Measurements from ENCODE around the gene TSPAN11. TPM values are rescaled to one million over a fixed set of nuclear protein-coding genes. Genes with fewer than 3 reads are reported as not detected.

TSPAN11 gene
- total and polyA plus RNA-seq, 2 of the 4 experiments (the other 2 are of a cell fraction), result 0.18 to 0.26 TPM

DNA sequence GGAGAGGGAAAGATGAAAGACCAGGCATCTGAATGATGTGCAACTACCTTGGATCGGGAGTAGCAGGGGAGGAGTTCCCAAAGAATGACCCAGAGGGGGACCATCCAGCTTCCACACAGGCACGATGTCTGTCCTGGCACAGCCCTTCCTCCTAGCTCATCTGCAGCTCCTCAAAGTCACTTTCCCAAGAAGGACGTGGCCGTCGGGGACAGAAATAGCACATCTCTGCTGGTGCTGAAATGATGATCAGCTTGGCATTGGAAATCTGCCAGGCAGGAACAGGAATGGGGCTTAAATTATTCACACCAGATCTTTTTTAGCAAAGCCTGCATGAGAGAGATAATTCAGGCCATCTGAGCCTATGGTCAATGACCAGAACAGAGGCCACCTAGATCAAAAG lies 41.7 kb downstream of the TSPAN11 start:
- H3K27ac ChIP-seq (ENCODE audit: insufficient read depth, low read length), result no peak overlapping the region
- ChIA-PET CTCF (interaction anchor here (0.6 kb wide), 1 partner anchor 106 kb away, joined by 3 read pairs; no protein-coding TSS in a partner anchor), POLR2A (ENCODE audit: unreplicated experiment) (no interaction called here)
- no peaks in the 10 kb centered on the region for H4K20me1 ChIP-seq (ENCODE audit: insufficient read depth, low read length)
- WGBS, 2 experiments (ENCODE audit: extremely low coverage in 2 of 2, insufficient read length in 1 of 2), result no CpG with 5 or more reads among the region's 5 CpGs
- H3K79me1 ChIP-seq (ENCODE audit: low read depth in 1 of 2, low read length in 2 of 2), result no peaks in the 10 kb centered on the region
- no TSS peak for BruUV-seq (replicated peaks)
- no peak overlapping the region for H3K9ac ChIP-seq (ENCODE audit: low read depth, low read length)
- H3K18ac ChIP-seq (ENCODE audit: low read depth, low read length), result no peak overlapping the region
- no peak overlapping the region for H3K56ac ChIP-seq (ENCODE audit: extremely low read depth, insufficient read depth, low read length)
- no peak overlapping the region for H2AFZ ChIP-seq (replicated peaks; ENCODE audit: low read length, poor library complexity)
- H2BK120ac ChIP-seq (ENCODE audit: low read depth, low read length), result no peak overlapping the region
- peaks cover 34% of the 10 kb centered on the region for H3K27me3 ChIP-seq (ENCODE audit: control insufficient read depth, insufficient read depth, low read length)
- H2AK9ac ChIP-seq (replicated peaks; ENCODE audit: low read depth, low read length, poor library complexity), result no peak overlapping the region
- no peak for TF ChIP-seq CHD1 (IDR thresholded peaks at IDR 0.05; ENCODE audit: low read depth, low read length)
- no peak for TF ChIP-seq CEBPB (IDR thresholded peaks at IDR 0.05; ENCODE audit: low read depth, low read length)
- no peak for TF ChIP-seq MAZ (IDR thresholded peaks at IDR 0.05; ENCODE audit: borderline replicate concordance, low read depth, low read length)
- TF ChIP-seq, protein P1, sequence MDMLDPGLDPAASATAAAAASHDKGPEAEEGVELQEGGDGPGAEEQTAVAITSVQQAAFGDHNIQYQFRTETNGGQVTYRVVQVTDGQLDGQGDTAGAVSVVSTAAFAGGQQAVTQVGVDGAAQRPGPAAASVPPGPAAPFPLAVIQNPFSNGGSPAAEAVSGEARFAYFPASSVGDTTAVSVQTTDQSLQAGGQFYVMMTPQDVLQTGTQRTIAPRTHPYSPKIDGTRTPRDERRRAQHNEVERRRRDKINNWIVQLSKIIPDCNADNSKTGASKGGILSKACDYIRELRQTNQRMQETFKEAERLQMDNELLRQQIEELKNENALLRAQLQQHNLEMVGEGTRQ (IDR thresholded peaks at IDR 0.05; ENCODE audit: low read depth, low read length), result no peak
- no peak for TF ChIP-seq NFE2L2 (IDR thresholded peaks at IDR 0.05; ENCODE audit: low read depth, low read length)
- TF ChIP-seq SMC3 (IDR thresholded peaks at IDR 0.05; ENCODE audit: low read depth, low read length), result no peak
- no peak for TF ChIP-seq RCOR1 (IDR thresholded peaks at IDR 0.05; ENCODE audit: insufficient replicate concordance, low read length)
- TF ChIP-seq MXI1 (IDR thresholded peaks at IDR 0.05; ENCODE audit: borderline replicate concordance, low read depth, low read length), result no peak
- no peak for TF ChIP-seq RFX5 (IDR thresholded peaks at IDR 0.05; ENCODE audit: low read depth, low read length)
- TF ChIP-seq, protein P2, sequence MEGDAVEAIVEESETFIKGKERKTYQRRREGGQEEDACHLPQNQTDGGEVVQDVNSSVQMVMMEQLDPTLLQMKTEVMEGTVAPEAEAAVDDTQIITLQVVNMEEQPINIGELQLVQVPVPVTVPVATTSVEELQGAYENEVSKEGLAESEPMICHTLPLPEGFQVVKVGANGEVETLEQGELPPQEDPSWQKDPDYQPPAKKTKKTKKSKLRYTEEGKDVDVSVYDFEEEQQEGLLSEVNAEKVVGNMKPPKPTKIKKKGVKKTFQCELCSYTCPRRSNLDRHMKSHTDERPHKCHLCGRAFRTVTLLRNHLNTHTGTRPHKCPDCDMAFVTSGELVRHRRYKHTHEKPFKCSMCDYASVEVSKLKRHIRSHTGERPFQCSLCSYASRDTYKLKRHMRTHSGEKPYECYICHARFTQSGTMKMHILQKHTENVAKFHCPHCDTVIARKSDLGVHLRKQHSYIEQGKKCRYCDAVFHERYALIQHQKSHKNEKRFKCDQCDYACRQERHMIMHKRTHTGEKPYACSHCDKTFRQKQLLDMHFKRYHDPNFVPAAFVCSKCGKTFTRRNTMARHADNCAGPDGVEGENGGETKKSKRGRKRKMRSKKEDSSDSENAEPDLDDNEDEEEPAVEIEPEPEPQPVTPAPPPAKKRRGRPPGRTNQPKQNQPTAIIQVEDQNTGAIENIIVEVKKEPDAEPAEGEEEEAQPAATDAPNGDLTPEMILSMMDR (conservative IDR thresholded peaks at IDR 0.05; ENCODE audit: low read depth, low read length), result no peak
- no peak for TF ChIP-seq BHLHE40 (IDR thresholded peaks at IDR 0.05; ENCODE audit: low read depth, low read length)
- TF ChIP-seq FOS (IDR thresholded peaks at IDR 0.05; ENCODE audit: low read depth, low read length), result no peak
- TF ChIP-seq MAFK (IDR thresholded peaks at IDR 0.05; ENCODE audit: low read depth, low read length), result no peak
- no peak for TF ChIP-seq RAD21 (IDR thresholded peaks at IDR 0.05; ENCODE audit: low read length)
- dilution Hi-C loops (cut with HindIII; ENCODE audit: low sequenced_read_pairs, unreplicated experiment) (no loop called here), in situ Hi-C loops (cut with MboI; ENCODE audit: low sequenced_read_pairs) (no loop called here), intact Hi-C loops (cut with micrococcal nuclease) (no loop called here)
- H3K4ac ChIP-seq (ENCODE audit: low read depth, low read length), result no peak overlapping the region
- H4K8ac ChIP-seq (ENCODE audit: low read depth in 2 of 2, low read length in 2 of 2), result no peak overlapping the region
- no peak overlapping the region for H2AK5ac ChIP-seq (ENCODE audit: low read depth, low read length)
- no peak overlapping the region for H3K4me2 ChIP-seq (ENCODE audit: low read depth, low read length)
- no peak for DNase-seq
- H3K4me3 ChIP-seq (ENCODE audit: insufficient read depth, low read depth, low read length), result no peak overlapping the region
- no peaks in the 10 kb centered on the region for H3K9me3 ChIP-seq (ENCODE audit: control insufficient read depth, insufficient read depth, low read length)
- H2BK15ac ChIP-seq (ENCODE audit: low read depth, low read length), result no peak overlapping the region
- H2BK5ac ChIP-seq (ENCODE audit: low read depth, low read length, poor library complexity, severe bottlenecking), result no peak overlapping the region
- no peak overlapping the region for H2BK20ac ChIP-seq (ENCODE audit: low read depth, low read length)
- no peaks in the 10 kb centered on the region for H3K9me1 ChIP-seq (ENCODE audit: insufficient read depth, low read length)
- no peaks in the 10 kb centered on the region for H3K36me3 ChIP-seq (ENCODE audit: control insufficient read depth, insufficient read depth, low read length)
- no peak overlapping the region for H3K14ac ChIP-seq (replicated peaks; ENCODE audit: low read depth, low read length)
- no peak overlapping the region for H4K5ac ChIP-seq (ENCODE audit: low read depth, low read length)
- ATAC-seq (ENCODE audit: low read depth), result no peak
- no peak overlapping the region for H4K91ac ChIP-seq (ENCODE audit: insufficient read depth, low read depth, low read length)
- no peaks in the 10 kb centered on the region for H3K4me1 ChIP-seq (ENCODE audit: control insufficient read depth, insufficient read depth, low read length)
- no peak overlapping the region for H3K23ac ChIP-seq (ENCODE audit: low read depth, low read length)

All from IMR-90 (cell line).